CD4-positive, alpha-beta T cell (primary cell): Measurements from ENCODE around the gene CYB561. TPM values are rescaled to one million over a fixed set of nuclear protein-coding genes. Genes with fewer than 3 reads are reported as not detected.

Experiments used
- ATAC-seq: fragments of 200-7000 bp; cut with Tn5 transposase; one replicate; pipeline ENCODE4 v1.10.0; 2022; ENCODE audit warnings: mild to moderate bottlenecking; ENCODE audit not compliant: poor library complexity
- CTCF ChIA-PET: fragments of 350-600 bp; sonication (Branson Sonifier 250); formaldehyde crosslinking; loops from one replicate; lab custom pipeline; 2021; ENCODE audit warnings: antibody characterized with exemption, inconsistent platforms; lab: Charles Lee
- POLR2A ChIA-PET: fragments of 350-600 bp; sonication (Branson Sonifier 250); formaldehyde crosslinking; loops from one replicate; lab custom pipeline; 2021; ENCODE audit warnings: antibody characterized with exemption, inconsistent platforms; lab: Charles Lee
- DNase-seq, 14 experiments: peaks; one replicate each; pipeline ENCODE4 v3.0.0-alpha.2; 2013 to 2020; ENCODE audit warnings: mixed read lengths in 2 of 14
- H3K27ac ChIP-seq, 2 donors: one replicate each; pipeline versions ENCODE4 v1.5.1 to v1.7.0; 2013; ENCODE audit warnings: low read length in 2 of 2, low read depth in 1 of 2, mild to moderate bottlenecking in 1 of 2
- H3K27me3 ChIP-seq, 2 experiments: 1 replicate in 1 of 2; 2 replicates in 1 of 2; pipeline versions ENCODE4 v1.6.1 to v1.7.0; 2013; ENCODE audit warnings: low read length in 2 of 2, control low read depth in 1 of 2, mild to moderate bottlenecking in 1 of 2, moderate library complexity in 1 of 2; ENCODE audit not compliant: insufficient read depth in 2 of 2, control insufficient read depth in 1 of 2
- H3K36me3 ChIP-seq: one replicate; pipeline ENCODE4 v1.6.1; 2013; ENCODE audit warnings: low read length, control low read depth; ENCODE audit not compliant: insufficient read depth
- H3K4me1 ChIP-seq: one replicate; pipeline ENCODE4 v1.6.1; 2013; ENCODE audit warnings: low read length, control low read depth; ENCODE audit not compliant: insufficient read depth
- H3K4me3 ChIP-seq: one replicate; pipeline ENCODE4 v1.5.1; 2013; ENCODE audit warnings: mild to moderate bottlenecking, low read length, moderate library complexity
- H3K9me3 ChIP-seq, 2 experiments: 1 replicate in 1 of 2; 2 replicates in 1 of 2; pipeline versions ENCODE4 v1.6.1 to v1.7.0; 2013; ENCODE audit warnings: low read length in 2 of 2, mild to moderate bottlenecking in 2 of 2, control low read depth in 1 of 2, moderate library complexity in 1 of 2; ENCODE audit not compliant: control insufficient read depth in 1 of 2, insufficient read depth in 1 of 2
- H3K27ac Mint-ChIP-seq: one replicate; pipeline ENCODE4 v1.8.0; 2020; ENCODE audit warnings: mixed read lengths
- H3K27me3 Mint-ChIP-seq: one replicate; pipeline ENCODE4 v1.8.0; 2021; ENCODE audit warnings: mixed read lengths
- H3K36me3 Mint-ChIP-seq: one replicate; pipeline ENCODE4 v1.8.0; 2021; ENCODE audit warnings: low read depth, mixed read lengths
- H3K4me1 Mint-ChIP-seq: one replicate; pipeline ENCODE4 v1.8.0; 2021; ENCODE audit warnings: low read depth, mixed read lengths
- H3K4me3 Mint-ChIP-seq: one replicate; pipeline ENCODE4 v1.8.0; 2020; ENCODE audit warnings: mild to moderate bottlenecking, mixed read lengths
- H3K9me3 Mint-ChIP-seq: one replicate; pipeline ENCODE4 v1.8.0; 2020; ENCODE audit warnings: mixed read lengths
- CTCF ChIP-seq: fragments of 200-600 bp; IDR thresholded peaks from one replicate; pipeline ENCODE4 v1.8.0; 2022; ENCODE audit warnings: antibody characterized with exemption, mild to moderate bottlenecking
- intact Hi-C, 2 experiments: fragments of 100-400 bp; cut with DNase I in 1 of 2; cut with micrococcal nuclease in 1 of 2; formaldehyde crosslinking; loops; one replicate each; pipeline versions ENCODE4 v1.15.1 to v1.9.0; 2023 to 2025; cut with DNase I, micrococcal nuclease
- total RNA-seq, 174 experiments: library from RNA in 2 of 174; stranded (reverse) in 2 of 174; gene quantifications; one replicate each; pipeline ENCODE4 v1.2.3 and lab custom pipeline; 2021 to 2026

The CYB561 gene
- total RNA-seq, 2 experiments from 2014 or later, result 17.4 to 18.1 TPM

GRCh38 chr17:63482509-63482908, 36.4 kb upstream of the CYB561 start:
- intact Hi-C loops, result no loop called here
- ATAC-seq (no peak), DNase-seq (no peak)
- peaks cover 21% of the 10 kb centered on the region for H3K27me3 Mint-ChIP-seq
- ChIA-PET POLR2A (no interaction called here), CTCF (interaction anchor here (1.3 kb wide), 1 partner anchor 57 kb away, joined by 3 read pairs; no protein-coding TSS in a partner anchor)
- H3K9me3 Mint-ChIP-seq, result no peaks in the 10 kb centered on the region
- H3K27ac Mint-ChIP-seq, result no peak overlapping the region
- H3K9me3 ChIP-seq, result peaks cover 0 to 5% of the 10 kb centered on the region in 2 experiments
- peaks cover 7 to 9% of the 10 kb centered on the region in 2 experiments for H3K27me3 ChIP-seq
- TF ChIP-seq CTCF, result no peak
- H3K27ac ChIP-seq, result no peak overlapping the region
- no peak overlapping the region for H3K4me3 ChIP-seq
- no peaks in the 10 kb centered on the region for H3K36me3 Mint-ChIP-seq
- no peaks in the 10 kb centered on the region for H3K36me3 ChIP-seq
- peaks cover 14% of the 10 kb centered on the region for H3K4me1 Mint-ChIP-seq
- peaks cover 19% of the 10 kb centered on the region for H3K4me1 ChIP-seq
- no peak overlapping the region for H3K4me3 Mint-ChIP-seq

GRCh38 chr17:63481488-63481870, 35.4 kb upstream of the CYB561 start:
- H3K4me3 ChIP-seq, result no peak overlapping the region
- intact Hi-C loops, result no loop called here
- TF ChIP-seq CTCF, result no peak

GRCh38 chr17:63480826-63481487, 34.9 kb upstream of the CYB561 start:
- Histone ChIP-seq H3K36me3 (no peaks in the 10 kb centered on the region), H3K4me1 (peaks cover 25% of the 10 kb centered on the region), H3K4me3 (no peak overlapping the region), H3K9me3 (peaks cover 0 to 5% of the 10 kb centered on the region in 2 experiments), H3K27ac (no peak overlapping the region), H3K27me3 (peaks cover 9 to 10% of the 10 kb centered on the region in 2 experiments)
- intact Hi-C loops, result no loop called here
- peaks cover 25% of the 10 kb centered on the region for H3K27me3 Mint-ChIP-seq
- no peaks in the 10 kb centered on the region for H3K9me3 Mint-ChIP-seq
- peaks cover 14% of the 10 kb centered on the region for H3K4me1 Mint-ChIP-seq
- no peak overlapping the region for H3K27ac Mint-ChIP-seq
- CTCF ChIA-PET, result interaction anchor here (4.4 kb wide), 1 partner anchor 55 kb away, joined by 70 read pairs; no protein-coding TSS in a partner anchor
- POLR2A ChIA-PET, result no interaction called here
- no peak overlapping the region for H3K4me3 Mint-ChIP-seq
- ATAC-seq (no peak), DNase-seq (no peak)
- no peaks in the 10 kb centered on the region for H3K36me3 Mint-ChIP-seq
- no peak for TF ChIP-seq CTCF

More at GRCh38 chr17:63481488-63481870, 35.4 kb upstream of the CYB561 start:
- H3K36me3 ChIP-seq, result no peaks in the 10 kb centered on the region
- Mint-ChIP-seq H3K9me3 (no peaks in the 10 kb centered on the region), H3K4me1 (peaks cover 14% of the 10 kb centered on the region), H3K36me3 (no peaks in the 10 kb centered on the region), H3K27me3 (peaks cover 22% of the 10 kb centered on the region), H3K4me3 (no peak overlapping the region), H3K27ac (no peak overlapping the region)
- H3K4me1 ChIP-seq, result peaks cover 21% of the 10 kb centered on the region
- DNase-seq (no peak), ATAC-seq (no peak)
- peaks cover 9 to 10% of the 10 kb centered on the region in 2 experiments for H3K27me3 ChIP-seq
- H3K27ac ChIP-seq, result no peak overlapping the region
- ChIA-PET POLR2A (no interaction called here), CTCF (interaction anchor here (4.4 kb wide), 1 partner anchor 55 kb away, joined by 70 read pairs; no protein-coding TSS in a partner anchor)
- H3K9me3 ChIP-seq, result peaks cover 0 to 5% of the 10 kb centered on the region in 2 experiments
